Astrocyte (in vitro differentiated cells and primary cell): Measurements from ENCODE around the gene MROH2A. TPM values are rescaled to one million over a fixed set of nuclear protein-coding genes. Genes with fewer than 3 reads are reported as not detected.

Experiments used
- DNase-seq: peaks from one replicate; pipeline ENCODE4 v3.0.0-alpha.2; 2010; ENCODE audit warnings: low read depth
- FAIRE-seq: peaks from 2 replicates; lab custom pipeline; 2011; peaks lifted over from hg19 to GRCh38; lab: Jason Lieb, UNC
- H2AFZ ChIP-seq: 2 replicates; pipeline ENCODE4 v1.6.0; 2012; ENCODE audit warnings: low read depth, low read length, inconsistent platforms
- H3K27ac ChIP-seq: 2 replicates; pipeline ENCODE4 v1.5.1; 2011; ENCODE audit warnings: low read depth, low read length, inconsistent platforms
- H3K27me3 ChIP-seq: 2 replicates; pipeline ENCODE4 v1.6.0; 2011; ENCODE audit warnings: low read length, inconsistent platforms; ENCODE audit not compliant: insufficient read depth
- H3K36me3 ChIP-seq: 2 replicates; pipeline ENCODE4 v1.5.1; 2011; ENCODE audit warnings: low read length, inconsistent platforms; ENCODE audit not compliant: insufficient read depth
- H3K4me1 ChIP-seq: 2 replicates; pipeline ENCODE4 v1.5.1; 2011; ENCODE audit warnings: low read length, inconsistent platforms; ENCODE audit not compliant: insufficient read depth
- H3K4me2 ChIP-seq: 2 replicates; pipeline ENCODE4 v1.6.0; 2012; ENCODE audit warnings: low read length, inconsistent platforms
- H3K4me3 ChIP-seq: 2 replicates; pipeline ENCODE4 v1.5.1; 2011; ENCODE audit warnings: low read depth, mild to moderate bottlenecking, low read length, inconsistent platforms; ENCODE audit not compliant: insufficient read depth
- H3K79me2 ChIP-seq: 2 replicates; pipeline ENCODE4 v1.6.0; 2012; ENCODE audit warnings: mild to moderate bottlenecking, low read length, inconsistent platforms; ENCODE audit not compliant: insufficient read depth
- H3K9ac ChIP-seq: 2 replicates; pipeline ENCODE4 v1.6.0; 2012; ENCODE audit warnings: mild to moderate bottlenecking, low read length, inconsistent platforms
- H3K9me3 ChIP-seq: 2 replicates; pipeline ENCODE4 v1.5.1; 2012; ENCODE audit warnings: low read depth, mild to moderate bottlenecking, low read length, inconsistent platforms; ENCODE audit not compliant: insufficient read depth
- H4K20me1 ChIP-seq: 2 replicates; pipeline ENCODE4 v1.6.0; 2012; ENCODE audit warnings: low read length, inconsistent platforms; ENCODE audit not compliant: insufficient read depth
- H3K27ac Mint-ChIP-seq: one replicate; pipeline ENCODE4 v1.8.0; 2021; ENCODE audit warnings: mild to moderate bottlenecking, mixed read lengths; ENCODE audit not compliant: unreplicated experiment
- H3K27me3 Mint-ChIP-seq: one replicate; pipeline ENCODE4 v1.8.0; 2021; ENCODE audit warnings: low read depth, mixed read lengths; ENCODE audit not compliant: unreplicated experiment
- H3K36me3 Mint-ChIP-seq: one replicate; pipeline ENCODE4 v1.8.0; 2021; ENCODE audit warnings: low read depth, mixed read lengths; ENCODE audit not compliant: unreplicated experiment
- H3K4me1 Mint-ChIP-seq: one replicate; pipeline ENCODE4 v1.8.0; 2021; ENCODE audit warnings: low read depth, mixed read lengths; ENCODE audit not compliant: unreplicated experiment
- H3K4me3 Mint-ChIP-seq: one replicate; pipeline ENCODE4 v1.8.0; 2021; ENCODE audit warnings: mild to moderate bottlenecking, moderate library complexity, mixed read lengths; ENCODE audit not compliant: unreplicated experiment
- H3K9me3 Mint-ChIP-seq: one replicate; pipeline ENCODE4 v1.8.0; 2021; ENCODE audit warnings: mild to moderate bottlenecking, mixed read lengths; ENCODE audit not compliant: unreplicated experiment
- EZH2 ChIP-seq: IDR thresholded peaks from 2 replicates; pipeline ENCODE4 v1.6.1; 2012; ENCODE audit warnings: mild to moderate bottlenecking, low read length, inconsistent platforms; ENCODE audit not compliant: insufficient read depth
- total RNA-seq: library from RNA; stranded (reverse); gene quantifications from 2 replicates; pipeline ENCODE4 v1.2.1, GENCODE V29; 2021
- TF ChIP-seq, protein P1 (sequence below): IDR thresholded peaks from 2 replicates; pipeline ENCODE4 v1.5.1; 2011; ENCODE audit warnings: low read depth, mild to moderate bottlenecking, inconsistent platforms, low read length, moderate library complexity; ENCODE audit not compliant: insufficient read depth

Gene MROH2A
- total RNA-seq, 1 donor from 2014 or later = not detected

DNA sequence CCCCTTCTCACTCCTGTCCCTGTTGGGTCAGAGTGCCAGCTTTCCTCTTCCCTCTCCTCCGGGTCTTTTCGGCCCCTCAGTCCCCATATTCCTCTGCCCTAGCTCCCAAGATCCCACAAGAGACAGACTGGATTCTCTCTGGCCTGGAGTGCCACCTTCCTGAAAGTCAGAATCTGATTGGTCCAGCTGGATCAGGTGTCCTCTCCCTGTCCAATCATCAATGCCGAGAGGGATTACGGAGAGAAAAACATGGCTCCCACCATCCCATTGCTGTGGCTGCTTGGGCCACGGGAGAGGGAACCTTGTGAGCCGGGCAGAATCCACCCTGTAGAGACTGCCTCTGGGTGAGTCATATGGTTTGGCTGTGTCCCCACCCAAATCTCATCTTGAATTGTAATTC lies 2.7 kb upstream of the MROH2A start:
- H3K79me2 ChIP-seq = no peaks in the 10 kb centered on the region
- no peaks in the 10 kb centered on the region for H4K20me1 ChIP-seq
- peaks cover 6% of the 10 kb centered on the region for H3K27me3 Mint-ChIP-seq
- no peak overlapping the region for H3K4me3 ChIP-seq
- H3K9ac ChIP-seq = no peak overlapping the region
- H3K4me3 Mint-ChIP-seq = no peak overlapping the region
- H2AFZ ChIP-seq = no peak overlapping the region
- no peaks in the 10 kb centered on the region for H3K36me3 Mint-ChIP-seq
- peaks cover 22% of the 10 kb centered on the region for H3K9me3 Mint-ChIP-seq
- no peaks in the 10 kb centered on the region for H3K4me1 Mint-ChIP-seq
- DNase-seq = no peak
- H3K27ac ChIP-seq = no peak overlapping the region
- H3K27ac Mint-ChIP-seq = no peak overlapping the region
- H3K36me3 ChIP-seq = no peaks in the 10 kb centered on the region
- H3K9me3 ChIP-seq = peaks cover 8% of the 10 kb centered on the region
- TF ChIP-seq, protein P1, sequence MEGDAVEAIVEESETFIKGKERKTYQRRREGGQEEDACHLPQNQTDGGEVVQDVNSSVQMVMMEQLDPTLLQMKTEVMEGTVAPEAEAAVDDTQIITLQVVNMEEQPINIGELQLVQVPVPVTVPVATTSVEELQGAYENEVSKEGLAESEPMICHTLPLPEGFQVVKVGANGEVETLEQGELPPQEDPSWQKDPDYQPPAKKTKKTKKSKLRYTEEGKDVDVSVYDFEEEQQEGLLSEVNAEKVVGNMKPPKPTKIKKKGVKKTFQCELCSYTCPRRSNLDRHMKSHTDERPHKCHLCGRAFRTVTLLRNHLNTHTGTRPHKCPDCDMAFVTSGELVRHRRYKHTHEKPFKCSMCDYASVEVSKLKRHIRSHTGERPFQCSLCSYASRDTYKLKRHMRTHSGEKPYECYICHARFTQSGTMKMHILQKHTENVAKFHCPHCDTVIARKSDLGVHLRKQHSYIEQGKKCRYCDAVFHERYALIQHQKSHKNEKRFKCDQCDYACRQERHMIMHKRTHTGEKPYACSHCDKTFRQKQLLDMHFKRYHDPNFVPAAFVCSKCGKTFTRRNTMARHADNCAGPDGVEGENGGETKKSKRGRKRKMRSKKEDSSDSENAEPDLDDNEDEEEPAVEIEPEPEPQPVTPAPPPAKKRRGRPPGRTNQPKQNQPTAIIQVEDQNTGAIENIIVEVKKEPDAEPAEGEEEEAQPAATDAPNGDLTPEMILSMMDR = no peak
- TF ChIP-seq EZH2 = no peak
- no peaks in the 10 kb centered on the region for H3K27me3 ChIP-seq
- no peak for FAIRE-seq
- H3K4me2 ChIP-seq = no peak overlapping the region
- H3K4me1 ChIP-seq = no peaks in the 10 kb centered on the region

DNA sequence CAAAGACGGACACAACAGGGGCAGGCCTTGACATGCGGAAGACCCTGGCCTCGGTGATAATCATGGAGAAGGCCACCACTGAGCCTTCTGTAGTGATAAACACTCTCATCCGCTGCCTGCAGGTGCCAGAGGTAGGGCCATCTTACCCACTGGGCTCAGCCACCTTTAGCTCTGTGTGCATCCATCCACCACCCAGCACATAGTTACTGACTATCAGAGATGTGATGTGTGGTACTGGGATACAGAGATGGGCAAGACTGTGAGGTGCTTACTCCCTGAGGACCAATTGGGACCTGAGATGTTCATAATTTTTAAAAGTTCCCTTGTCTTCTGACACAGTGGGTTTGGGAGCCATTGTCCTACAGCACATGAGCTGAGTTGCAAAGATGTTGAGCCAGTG lies 1.6 kb downstream of the MROH2A start:
- no peaks in the 10 kb centered on the region for H3K79me2 ChIP-seq
- TF ChIP-seq EZH2 = no peak
- TF ChIP-seq, protein P1 = no peak
- H3K9me3 ChIP-seq = peaks cover 8% of the 10 kb centered on the region
- no peaks in the 10 kb centered on the region for H4K20me1 ChIP-seq
- H3K9ac ChIP-seq = no peak overlapping the region
- Mint-ChIP-seq H3K27ac (no peak overlapping the region), H3K27me3 (peaks cover 6% of the 10 kb centered on the region), H3K4me1 (no peaks in the 10 kb centered on the region), H3K36me3 (no peaks in the 10 kb centered on the region), H3K9me3 (peaks cover 22% of the 10 kb centered on the region), H3K4me3 (no peak overlapping the region)
- no peaks in the 10 kb centered on the region for H3K36me3 ChIP-seq
- H2AFZ ChIP-seq = no peak overlapping the region
- DNase-seq (no peak), FAIRE-seq (no peak)
- H3K4me1 ChIP-seq = no peaks in the 10 kb centered on the region
- H3K4me3 ChIP-seq = no peak overlapping the region
- no peaks in the 10 kb centered on the region for H3K27me3 ChIP-seq
- H3K27ac ChIP-seq = no peak overlapping the region
- H3K4me2 ChIP-seq = no peak overlapping the region

GRCh38 chr2:233780771-233781170 lies 2.6 kb downstream of the MROH2A start:
- Histone ChIP-seq H3K27ac (no peak overlapping the region), H3K79me2 (no peaks in the 10 kb centered on the region), H3K4me2 (no peak overlapping the region), H3K9me3 (peaks cover 4% of the 10 kb centered on the region), H4K20me1 (no peaks in the 10 kb centered on the region), H3K36me3 (no peaks in the 10 kb centered on the region), H2AFZ (no peak overlapping the region), H3K9ac (no peak overlapping the region), H3K4me3 (no peak overlapping the region), H3K4me1 (no peaks in the 10 kb centered on the region), H3K27me3 (no peaks in the 10 kb centered on the region)
- Mint-ChIP-seq H3K27me3 (peaks cover 6% of the 10 kb centered on the region), H3K27ac (no peak overlapping the region), H3K36me3 (no peaks in the 10 kb centered on the region), H3K9me3 (peaks cover 16% of the 10 kb centered on the region), H3K4me3 (no peak overlapping the region), H3K4me1 (no peaks in the 10 kb centered on the region)
- TF ChIP-seq, protein P1 = no peak
- TF ChIP-seq EZH2 = no peak
- DNase-seq (no peak), FAIRE-seq (no peak)
